HCT116 (cell line): Measurements from ENCODE around the gene HAP1. TPM values are rescaled to one million over a fixed set of nuclear protein-coding genes. Genes with fewer than 3 reads are reported as not detected.

Experiments
- CBX3 ChIP-seq: IDR thresholded peaks from 2 replicates; pipeline ENCODE4 v1.6.1; 2012; ENCODE audit warnings: low read depth
- EGR1 ChIP-seq: IDR thresholded peaks from 2 replicates; pipeline ENCODE4 v1.6.1; 2012; ENCODE audit warnings: low read depth
- ELF1 ChIP-seq: IDR thresholded peaks from 2 replicates; pipeline ENCODE4 v1.6.1; 2012; ENCODE audit warnings: low read depth, borderline replicate concordance
- POLR2A ChIP-seq: IDR thresholded peaks from 2 replicates; pipeline ENCODE4 v1.7.0; 2011; ENCODE audit warnings: borderline replicate concordance; ENCODE audit not compliant: insufficient read depth, insufficient read length; ENCODE audit errors: extremely low read depth
- POLR2AphosphoS5 ChIP-seq: IDR thresholded peaks from 2 replicates; pipeline ENCODE4 v1.6.1; 2011; ENCODE audit warnings: mild to moderate bottlenecking, low read depth, low read length, moderate library complexity
- RAD21 ChIP-seq: IDR thresholded peaks from 2 replicates; pipeline ENCODE4 v1.6.1; 2012; ENCODE audit warnings: low read depth, mild to moderate bottlenecking
- SIN3A ChIP-seq: IDR thresholded peaks from 2 replicates; pipeline ENCODE4 v1.6.1; 2012; ENCODE audit warnings: low read depth
- SP1 ChIP-seq: IDR thresholded peaks from 2 replicates; pipeline ENCODE4 v1.6.1; 2012; ENCODE audit warnings: low read depth
- SRF ChIP-seq: IDR thresholded peaks from 2 replicates; pipeline ENCODE4 v1.6.1; 2012; ENCODE audit warnings: low read depth
- TCF7L2 ChIP-seq: IDR thresholded peaks from 2 replicates; pipeline ENCODE4 v1.7.0; 2011; ENCODE audit warnings: borderline replicate concordance, inconsistent platforms; ENCODE audit not compliant: insufficient read depth, insufficient read length; ENCODE audit errors: extremely low read depth
- YY1 ChIP-seq: IDR thresholded peaks from 2 replicates; pipeline ENCODE4 v1.6.1; 2011; ENCODE audit warnings: low read length, low read depth, moderate library complexity, mild to moderate bottlenecking; ENCODE audit not compliant: insufficient replicate concordance; ENCODE audit errors: extremely low read depth
- ZFX ChIP-seq: fragments of 450-650 bp; IDR thresholded peaks from 2 replicates; pipeline ENCODE4 v1.6.1; 2017
- ZNF274 ChIP-seq: fragments of 200-500 bp; sonication (Bioruptor generic); IDR thresholded peaks from 2 replicates; pipeline ENCODE4 v1.6.1; 2014; ENCODE audit warnings: mild to moderate bottlenecking, low read depth, low read length, inconsistent platforms
- total RNA-seq: library from RNA; stranded (reverse); gene quantifications from one replicate; pipeline ENCODE4 v1.2.1, GENCODE V29; 2021; ENCODE audit not compliant: unreplicated experiment
- TF ChIP-seq, protein P1 (sequence below): IDR thresholded peaks from 2 replicates; pipeline ENCODE4 v1.6.1; 2012
- TF ChIP-seq, protein P2 (sequence below): IDR thresholded peaks from 2 replicates; pipeline ENCODE4 v1.6.1; 2011; ENCODE audit warnings: mild to moderate bottlenecking, low read length, moderate library complexity; ENCODE audit not compliant: insufficient replicate concordance; ENCODE audit errors: extremely low read depth

HAP1 gene
- total RNA-seq, 1 experiment from 2014 or later = 3.4 TPM

DNA sequence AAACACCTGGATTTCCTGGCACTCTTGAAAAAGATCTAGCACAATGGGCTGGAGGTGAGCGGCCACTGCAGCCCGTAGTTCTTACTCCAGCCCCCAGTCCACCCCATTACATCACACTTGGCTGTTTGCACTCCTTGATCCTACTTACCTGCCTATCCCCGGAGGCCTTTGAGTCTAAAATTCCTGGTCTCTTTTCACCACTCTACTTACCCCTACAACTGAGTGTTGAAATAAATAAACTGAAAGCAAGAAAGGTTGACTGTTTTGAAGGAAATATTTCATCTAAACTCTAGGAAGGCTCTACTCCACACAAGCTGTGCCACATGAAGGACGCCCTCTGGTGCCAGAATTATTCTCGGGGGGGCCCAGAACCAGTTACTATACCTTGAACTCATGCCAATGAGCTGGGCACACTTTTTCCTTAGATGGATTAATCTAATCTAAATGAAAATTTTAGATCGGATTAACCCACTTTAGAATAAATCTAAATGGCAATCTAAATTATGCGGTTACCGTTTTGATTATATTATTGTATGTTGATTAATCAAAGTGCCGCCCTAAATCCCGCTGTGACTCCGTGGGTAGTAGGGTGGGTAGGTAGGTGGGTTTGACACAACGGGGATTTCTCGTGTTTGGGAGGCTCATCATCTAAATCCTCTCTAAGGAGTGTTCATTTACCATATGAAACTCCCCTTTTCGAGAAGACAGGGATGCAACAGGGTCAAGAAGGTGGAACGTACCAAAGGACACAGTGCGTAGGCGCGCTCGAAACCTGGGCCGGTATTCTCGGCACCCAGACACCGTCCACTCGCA, 46.4 kb downstream of the HAP1 start (continued):
- TF ChIP-seq SRF (no peak), SP1 (no peak; the same call in 1 of the 2 replicates), CBX3 (0 out of 2 replicates have a peak, but pooled peaks have one; percentile 13), ZNF274 (no peak), YY1 (no peak), SIN3A (peak; percentile 8; the same call in 1 of the 2 replicates), POLR2AphosphoS5 (peak; percentile 79; the same call in 1 of the 2 replicates), POLR2A (no peak), TCF7L2 (peak; percentile 68), RAD21 (no peak), ELF1 (no peak), ZFX (no peak), EGR1 (peak; percentile 86)
- TF ChIP-seq, protein P1, sequence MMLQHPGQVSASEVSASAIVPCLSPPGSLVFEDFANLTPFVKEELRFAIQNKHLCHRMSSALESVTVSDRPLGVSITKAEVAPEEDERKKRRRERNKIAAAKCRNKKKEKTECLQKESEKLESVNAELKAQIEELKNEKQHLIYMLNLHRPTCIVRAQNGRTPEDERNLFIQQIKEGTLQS = no peak
- TF ChIP-seq, protein P2, sequence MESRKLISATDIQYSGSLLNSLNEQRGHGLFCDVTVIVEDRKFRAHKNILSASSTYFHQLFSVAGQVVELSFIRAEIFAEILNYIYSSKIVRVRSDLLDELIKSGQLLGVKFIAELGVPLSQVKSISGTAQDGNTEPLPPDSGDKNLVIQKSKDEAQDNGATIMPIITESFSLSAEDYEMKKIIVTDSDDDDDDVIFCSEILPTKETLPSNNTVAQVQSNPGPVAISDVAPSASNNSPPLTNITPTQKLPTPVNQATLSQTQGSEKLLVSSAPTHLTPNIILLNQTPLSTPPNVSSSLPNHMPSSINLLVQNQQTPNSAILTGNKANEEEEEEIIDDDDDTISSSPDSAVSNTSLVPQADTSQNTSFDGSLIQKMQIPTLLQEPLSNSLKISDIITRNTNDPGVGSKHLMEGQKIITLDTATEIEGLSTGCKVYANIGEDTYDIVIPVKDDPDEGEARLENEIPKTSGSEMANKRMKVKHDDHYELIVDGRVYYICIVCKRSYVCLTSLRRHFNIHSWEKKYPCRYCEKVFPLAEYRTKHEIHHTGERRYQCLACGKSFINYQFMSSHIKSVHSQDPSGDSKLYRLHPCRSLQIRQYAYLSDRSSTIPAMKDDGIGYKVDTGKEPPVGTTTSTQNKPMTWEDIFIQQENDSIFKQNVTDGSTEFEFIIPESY = no peak
